Testis (tissue), 3 donors: Measurements from ENCODE around the gene MYOM1. TPM values are rescaled to one million over a fixed set of nuclear protein-coding genes. Genes with fewer than 3 reads are reported as not detected.
A peak's percentile ranks its signal among the peaks of the same experiment; 100 is the strongest.

Experiments
- DNase-seq: peaks from one replicate; pipeline ENCODE4 v3.0.0-alpha.2; 2019
- H3K27ac ChIP-seq, 2 donors: fragments of 200-600 bp; sonication (generic); one replicate each; pipeline ENCODE4 v1.5.1; 2019
- H3K27me3 ChIP-seq: fragments of 200-600 bp; sonication (generic); one replicate; pipeline ENCODE4 v1.5.1; 2019
- H3K36me3 ChIP-seq: fragments of 200-600 bp; sonication (generic); one replicate; pipeline ENCODE4 v1.5.1; 2017; ENCODE audit warnings: low read depth; ENCODE audit errors: missing control alignments
- H3K4me1 ChIP-seq: fragments of 200-600 bp; sonication (generic); one replicate; pipeline ENCODE4 v1.5.1; 2019
- H3K4me3 ChIP-seq, 2 donors: fragments of 200-600 bp; sonication (generic); one replicate each; pipeline ENCODE4 v1.5.1; 2017 to 2019
- H3K9me3 ChIP-seq: fragments of 200-600 bp; sonication (generic); one replicate; pipeline ENCODE4 v1.5.1; 2017
- POLR2A ChIP-seq: fragments of 450-650 bp; IDR thresholded peaks from one replicate; pipeline ENCODE4 v1.6.1; 2017; ENCODE audit warnings: antibody characterized with exemption, mild to moderate bottlenecking, moderate library complexity
- WGBS, 2 donors: methylation state at CpG; one replicate each; pipeline ENCODE4 v1.1.5; 2018; 5-methylcytosine and 5-hydroxymethylcytosine counted together
- intact Hi-C: fragments of 100-400 bp; cut with DNase I; formaldehyde crosslinking; loops from one replicate; pipeline ENCODE4 v1.15.1; 2023; ENCODE audit warnings: low total_unique reads
- polyA plus RNA-seq: library from polyadenylated mRNA; stranded (reverse); fragments of 350-450 nt; fragmentation: Illumina TruSeq; extraction: RNeasy Lipid Tissue Mini Kit (QIAGEN cat#74804); gene quantifications from one replicate; pipeline ENCODE4 v1.2.3, GENCODE V29; 2014; ENCODE audit warnings: low read depth, low replicate concordance; ENCODE audit not compliant: insufficient read depth
- total RNA-seq, 2 donors: library from RNA; depleted of rRNA; stranded (reverse); fragments of >200 nt; gene quantifications; one replicate each; pipeline ENCODE4 v1.2.3, GENCODE V29; 2016
- TF ChIP-seq, protein P1 (sequence below), 3 experiments: fragments of 450-650 bp in 2 of 3; fragments of 200-600 bp in 1 of 3; sonication (generic) in 1 of 3; IDR thresholded peaks; one replicate each; pipeline ENCODE4 v1.5.1; 2016 to 2019; ENCODE audit warnings: antibody characterized with exemption in 3 of 3, mild to moderate bottlenecking in 2 of 3, moderate library complexity in 1 of 3

The MYOM1 gene
- total and polyA plus RNA-seq, 3 donors from 2014 or later = 9.1 to 19.9 (median 16.9) TPM

DNA sequence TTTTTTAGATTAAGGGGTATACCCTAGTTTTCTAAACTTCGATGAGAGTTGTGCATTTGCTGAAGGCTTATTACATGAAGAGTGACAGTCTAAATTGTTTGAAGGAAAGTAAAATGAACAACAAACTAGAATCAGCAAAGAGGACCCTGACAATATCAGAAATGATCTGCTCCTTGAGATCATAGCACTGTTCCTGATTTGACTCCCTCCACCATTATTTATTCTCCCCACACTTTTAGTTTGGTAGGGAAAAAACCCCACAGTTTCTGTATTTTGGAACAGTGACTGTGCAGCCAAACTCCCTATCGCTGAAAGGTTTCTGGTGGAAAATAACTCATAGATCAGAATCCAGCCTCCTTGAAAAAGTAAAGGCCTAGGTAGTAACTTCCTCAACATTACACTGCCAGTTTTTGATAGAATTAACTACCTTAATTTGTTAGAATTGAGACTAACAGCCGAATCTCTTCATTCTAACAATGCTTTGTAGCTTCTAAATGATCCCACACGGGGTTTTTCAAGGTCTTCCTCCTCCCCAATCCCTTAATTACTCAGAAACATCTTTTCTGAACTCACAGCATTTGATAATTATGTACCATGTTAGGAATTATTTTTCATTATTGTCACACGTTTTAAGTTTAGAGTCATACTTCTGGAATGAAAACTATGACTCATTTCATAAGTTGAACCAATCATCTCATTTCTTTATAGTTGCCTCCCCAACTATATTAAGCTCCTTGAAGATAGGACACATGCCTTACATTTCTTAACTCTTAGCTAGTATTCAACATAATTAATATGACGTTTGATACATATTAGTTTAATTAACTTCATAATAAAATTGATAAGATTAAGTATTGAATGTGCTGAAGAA, 30.7 kb upstream of the MYOM1 start:
- intact Hi-C loops = no loop called here
- WGBS, 2 donors = 31 to 32% methylated on average over 6 of the region's 6 CpGs
- no peaks in the 10 kb centered on the region for H3K36me3 ChIP-seq
- H3K9me3 ChIP-seq = no peaks in the 10 kb centered on the region
- no peak for DNase-seq
- no peaks in the 10 kb centered on the region for H3K27me3 ChIP-seq
- H3K4me1 ChIP-seq = peaks cover 17% of the 10 kb centered on the region
- no peak for TF ChIP-seq POLR2A
- TF ChIP-seq, protein P1, sequence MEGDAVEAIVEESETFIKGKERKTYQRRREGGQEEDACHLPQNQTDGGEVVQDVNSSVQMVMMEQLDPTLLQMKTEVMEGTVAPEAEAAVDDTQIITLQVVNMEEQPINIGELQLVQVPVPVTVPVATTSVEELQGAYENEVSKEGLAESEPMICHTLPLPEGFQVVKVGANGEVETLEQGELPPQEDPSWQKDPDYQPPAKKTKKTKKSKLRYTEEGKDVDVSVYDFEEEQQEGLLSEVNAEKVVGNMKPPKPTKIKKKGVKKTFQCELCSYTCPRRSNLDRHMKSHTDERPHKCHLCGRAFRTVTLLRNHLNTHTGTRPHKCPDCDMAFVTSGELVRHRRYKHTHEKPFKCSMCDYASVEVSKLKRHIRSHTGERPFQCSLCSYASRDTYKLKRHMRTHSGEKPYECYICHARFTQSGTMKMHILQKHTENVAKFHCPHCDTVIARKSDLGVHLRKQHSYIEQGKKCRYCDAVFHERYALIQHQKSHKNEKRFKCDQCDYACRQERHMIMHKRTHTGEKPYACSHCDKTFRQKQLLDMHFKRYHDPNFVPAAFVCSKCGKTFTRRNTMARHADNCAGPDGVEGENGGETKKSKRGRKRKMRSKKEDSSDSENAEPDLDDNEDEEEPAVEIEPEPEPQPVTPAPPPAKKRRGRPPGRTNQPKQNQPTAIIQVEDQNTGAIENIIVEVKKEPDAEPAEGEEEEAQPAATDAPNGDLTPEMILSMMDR (IDR thresholded peaks at IDR 0.05) = no peak
- no peak overlapping the region for H3K4me3 ChIP-seq
- peak overlapping the region in 1 of 2 donors; percentile 68 for H3K27ac ChIP-seq

DNA sequence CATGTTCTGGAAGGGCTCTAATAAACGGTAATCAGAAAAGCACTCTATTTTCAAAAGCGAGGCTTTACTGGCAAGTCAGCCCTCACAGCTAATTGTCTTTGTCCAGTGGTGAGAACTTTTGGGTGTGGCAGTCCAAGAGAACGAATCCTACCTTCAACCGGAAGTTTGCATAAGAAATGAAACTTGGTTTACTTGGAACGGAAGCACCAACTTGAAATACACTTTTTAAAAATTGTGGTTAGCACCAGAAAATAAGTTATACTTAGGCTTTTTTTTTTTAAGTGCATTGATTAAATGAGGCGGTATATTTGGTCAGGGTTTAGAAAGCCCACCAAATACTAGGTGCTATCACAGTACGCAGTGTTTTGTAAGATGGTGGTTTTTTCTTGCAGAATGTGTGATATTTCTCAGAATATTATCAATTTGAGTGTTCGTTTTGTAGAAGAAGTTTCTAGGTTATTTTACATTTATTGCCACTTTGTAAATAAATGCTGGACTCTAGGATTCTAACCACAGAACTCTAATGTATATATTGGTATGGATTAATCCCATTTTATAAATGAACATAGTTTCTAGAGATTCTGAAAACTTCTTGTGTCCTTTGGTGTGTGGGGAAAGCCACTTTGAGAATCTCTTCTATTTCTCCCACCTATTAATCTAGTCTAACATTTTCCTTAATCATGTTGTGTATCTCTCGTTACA, 29.0 kb upstream of the MYOM1 start:
- H3K27me3 ChIP-seq = no peaks in the 10 kb centered on the region
- peak; percentile 40 for DNase-seq
- no peaks in the 10 kb centered on the region for H3K9me3 ChIP-seq
- TF ChIP-seq, protein P1 (IDR thresholded peaks at IDR 0.05) = no peak
- TF ChIP-seq POLR2A = no peak
- peak overlapping the region; percentile 77 to 93 for H3K4me3 ChIP-seq
- H3K27ac ChIP-seq = peak overlapping the region; percentile 94 to 97
- H3K4me1 ChIP-seq = peaks cover 24% of the 10 kb centered on the region
- intact Hi-C loops = loop anchor here (10.0 kb wide), 3 partner anchors 94 to 314 kb away; partner anchors contain the start of gene LPIN2
- WGBS, 2 donors = 7 to 14% methylated on average over 9 of the region's 9 CpGs
- no peaks in the 10 kb centered on the region for H3K36me3 ChIP-seq

DNA sequence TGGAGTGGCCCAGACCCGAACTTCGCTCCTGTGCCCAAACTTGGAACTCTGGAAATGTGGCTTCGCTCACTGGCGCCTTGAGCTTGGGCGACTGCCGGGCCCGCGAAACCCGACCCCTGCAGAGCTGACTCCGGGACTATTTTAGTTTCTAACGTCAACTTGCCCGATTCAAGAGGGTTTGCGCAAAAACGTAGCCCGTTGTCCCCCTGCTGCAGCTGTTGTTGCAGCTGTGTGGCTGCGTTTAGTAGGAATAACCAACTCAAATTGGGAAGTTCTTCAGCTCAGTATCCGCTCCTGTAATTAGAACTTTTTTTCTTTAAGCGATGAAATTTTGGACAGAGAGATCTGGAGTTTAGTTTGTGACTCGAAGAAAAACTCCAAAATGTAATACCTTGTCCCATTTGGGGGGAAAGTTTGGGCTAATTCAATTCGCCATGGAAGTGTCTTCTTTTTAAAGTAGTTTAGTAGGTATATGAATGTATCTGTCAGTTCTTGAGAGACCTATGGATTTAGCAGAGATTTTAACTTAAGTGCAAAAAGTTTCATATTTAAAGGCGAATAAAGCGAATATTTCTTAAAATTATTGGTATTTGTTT, 28.4 kb upstream of the MYOM1 start:
- H3K27ac ChIP-seq = peak overlapping the region; percentile 94 to 97
- WGBS, 2 donors = 0% methylated on average over 22 of the region's 22 CpGs
- H3K36me3 ChIP-seq = no peaks in the 10 kb centered on the region
- H3K4me3 ChIP-seq = peak overlapping the region; percentile 77 to 93
- TF ChIP-seq, protein P1 (IDR thresholded peaks at IDR 0.05) = no peak
- no peak for TF ChIP-seq POLR2A
- H3K9me3 ChIP-seq = no peaks in the 10 kb centered on the region
- H3K27me3 ChIP-seq = no peaks in the 10 kb centered on the region
- intact Hi-C loops = loop anchor here (10.0 kb wide), 3 partner anchors 93 to 313 kb away; partner anchors contain the start of gene LPIN2
- H3K4me1 ChIP-seq = peaks cover 24% of the 10 kb centered on the region
- peak; percentile 44 for DNase-seq

DNA sequence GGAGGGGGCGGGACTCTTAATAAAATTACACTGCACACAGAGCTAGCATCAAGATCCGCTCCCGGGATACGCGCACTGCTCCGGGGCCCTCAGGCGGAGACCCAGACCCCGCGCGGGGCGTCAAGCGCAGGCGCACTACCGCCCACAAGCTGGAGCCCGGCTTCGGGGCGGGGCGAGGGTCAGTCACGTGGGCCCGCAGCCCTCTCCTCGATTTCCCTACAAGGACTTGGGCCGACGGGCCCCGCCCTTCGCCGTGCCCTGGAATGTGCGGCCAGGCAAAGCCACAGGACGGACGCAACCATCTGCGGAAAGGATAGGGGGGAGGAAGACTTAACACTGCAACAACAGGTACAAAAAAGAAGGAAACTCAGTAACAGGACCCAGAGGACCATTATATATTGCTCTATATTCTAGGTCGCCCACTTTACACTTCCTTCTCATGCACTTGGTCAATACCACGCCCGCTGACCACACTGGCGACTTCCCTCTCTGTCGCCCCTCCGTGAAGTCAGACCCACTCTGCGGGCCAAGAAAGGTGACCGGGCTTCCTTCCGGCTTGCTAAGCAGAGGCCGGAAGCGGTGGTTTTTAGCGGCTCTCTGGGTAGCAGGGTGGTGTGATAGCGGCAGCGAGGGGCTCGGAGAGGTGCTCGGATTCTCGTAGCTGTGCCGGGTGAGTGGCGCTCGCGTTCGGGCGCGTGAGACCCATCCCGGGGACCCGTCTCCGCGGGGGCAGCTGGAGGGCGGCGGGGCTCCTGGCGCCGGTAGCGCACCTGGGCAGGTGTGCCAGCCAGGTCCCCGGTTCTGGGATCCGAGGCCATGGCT, 27.7 kb upstream of the MYOM1 start, which contains the start of gene MYL12A:
Gene MYL12A (plus strand): TSS at position 562 of the 822 bp plus-strand sequence. CDS start 5,447 bp downstream, outside the sequence.
- peak; percentile 74 for TF ChIP-seq POLR2A
- TF ChIP-seq, protein P1 (IDR thresholded peaks at IDR 0.05) = peak in 2 of 3 experiments; percentile 21 to 25
- intact Hi-C loops = loop anchor here (10.0 kb wide), 3 partner anchors 93 to 313 kb away; partner anchors contain the start of gene LPIN2
- peak; percentile 98 for DNase-seq
- H3K4me3 ChIP-seq = peak within 1 kb of the TSS; percentile 77 to 93
- WGBS, 2 donors = 0 to 2% methylated on average over 24 to 65 of the region's 65 CpGs
- no peaks in the 10 kb centered on the region for H3K36me3 ChIP-seq
- no peaks in the 10 kb centered on the region for H3K9me3 ChIP-seq
- H3K27me3 ChIP-seq = no peaks in the 10 kb centered on the region
- peaks cover 24% of the 10 kb centered on the region for H3K4me1 ChIP-seq
- peak within 1 kb of the TSS; percentile 94 to 97 for H3K27ac ChIP-seq
